GM19240 (cell line): Measurements from ENCODE around the gene DHRS1.

Experiments
- DNase-seq: peaks from one replicate; pipeline ENCODE4 v3.0.0; 2011; ENCODE audit warnings: low spot score; ENCODE audit not compliant: insufficient read length

Gene DHRS1

GRCh38 chr14:24309538-24310264 is 10.1 kb upstream of the DHRS1 start, which contains the start of gene LTB4R2:
Gene LTB4R2 (plus strand): TSS chr14:24310140. CDS start chr14:24310665, 525 bp downstream.
- no peak for DNase-seq

DNA sequence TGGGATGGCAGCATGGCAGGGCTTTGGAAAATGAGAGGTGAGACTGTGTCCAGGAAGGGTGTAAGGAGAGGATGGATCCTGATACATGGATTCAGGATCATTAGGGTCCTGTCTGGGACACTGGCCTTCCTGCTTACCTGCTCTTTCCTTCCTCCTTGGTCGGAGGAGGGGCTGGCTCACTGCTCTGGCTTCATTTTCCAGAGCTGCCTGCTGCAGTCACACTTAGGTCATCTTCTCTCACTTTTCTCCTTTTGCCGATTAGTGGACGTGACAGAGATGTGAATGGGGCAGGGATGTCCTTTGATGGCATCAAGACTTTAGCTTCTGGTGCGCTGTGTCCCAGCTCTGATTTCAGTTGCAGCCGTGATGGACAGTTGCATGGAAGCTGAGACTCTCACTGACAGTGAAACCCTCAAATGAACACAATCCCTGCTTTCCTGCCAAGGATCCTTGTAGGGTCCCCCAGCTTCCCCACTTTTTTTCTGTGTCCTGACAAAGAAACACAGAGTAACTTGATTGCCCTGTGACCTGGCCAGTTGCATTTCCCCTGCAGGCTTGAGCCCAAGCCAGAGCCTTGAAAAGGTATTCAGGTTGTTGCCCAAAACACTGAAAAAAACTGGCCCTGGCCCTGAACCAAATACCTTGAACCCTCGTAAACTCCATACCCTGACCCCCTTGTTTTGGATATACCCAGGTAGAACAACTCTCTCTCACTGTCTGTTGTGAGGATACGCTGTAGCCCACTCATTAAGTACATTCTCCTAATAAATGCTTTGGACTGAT is 9.0 kb upstream of the DHRS1 start:
- no peak for DNase-seq

GRCh38 chr14:24307575-24308341 is 8.2 kb upstream of the DHRS1 start, which contains the start of gene CIDEB:
Gene CIDEB (minus strand): TSS chr14:24307977. CDS start chr14:24307858, 119 bp downstream.
- peak; percentile 65 for DNase-seq

- no peak for DNase-seq
Observed at GRCh38 chr14:24307156-24307574, 7.6 kb upstream of the DHRS1 start.

GRCh38 chr14:24304019-24304387 is 4.4 kb upstream of the DHRS1 start:
- no peak for DNase-seq

- no peak for DNase-seq
Observed at GRCh38 chr14:24300326-24300980, 873 bp upstream of the DHRS1 start.

DNA sequence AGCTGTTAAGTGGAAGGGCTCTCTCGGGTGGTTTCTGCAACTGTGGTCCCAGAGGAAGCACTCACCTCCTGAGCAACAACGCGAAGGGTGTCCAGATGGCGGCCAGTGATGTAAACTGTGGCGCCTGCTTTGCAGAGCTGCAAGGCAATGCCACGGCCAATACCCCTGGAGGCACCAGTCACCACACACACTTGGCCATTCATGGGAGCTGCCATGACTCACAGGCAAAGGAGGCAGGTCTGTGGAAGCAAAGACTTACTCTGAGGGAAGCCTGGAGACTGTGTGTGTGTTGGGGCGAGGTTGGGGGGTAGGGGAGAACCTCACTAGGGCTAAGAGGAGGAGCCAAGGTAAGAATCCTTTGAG is 707 bp downstream of the DHRS1 start:
- no peak for DNase-seq

- DNase-seq = no peak
Observed at GRCh38 chr14:24297190-24297964, 2.2 kb downstream of the DHRS1 start.

- DNase-seq = peak; percentile 89
Observed at GRCh38 chr14:24296341-24297157, 3.0 kb downstream of the DHRS1 start.

DNA sequence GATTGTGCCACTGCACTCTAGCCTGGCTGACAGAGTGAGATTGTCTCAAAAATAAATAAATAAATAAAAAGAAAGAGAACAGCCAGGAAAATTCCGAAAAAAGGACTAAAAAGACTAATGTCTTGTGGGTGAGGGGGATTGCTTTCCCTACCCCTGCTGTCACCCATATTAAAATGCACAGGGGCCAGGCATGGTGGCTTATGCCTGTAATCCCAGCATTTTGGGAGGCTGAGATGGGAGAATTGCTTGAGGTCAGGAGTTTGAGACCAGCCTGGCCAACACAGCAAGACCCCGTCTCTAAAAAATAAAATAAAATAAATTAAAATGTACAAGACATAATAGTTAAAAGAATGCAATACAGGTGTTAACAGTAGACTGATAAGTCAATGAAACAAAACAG is 6.1 kb downstream of the DHRS1 start:
- DNase-seq = no peak

DNA sequence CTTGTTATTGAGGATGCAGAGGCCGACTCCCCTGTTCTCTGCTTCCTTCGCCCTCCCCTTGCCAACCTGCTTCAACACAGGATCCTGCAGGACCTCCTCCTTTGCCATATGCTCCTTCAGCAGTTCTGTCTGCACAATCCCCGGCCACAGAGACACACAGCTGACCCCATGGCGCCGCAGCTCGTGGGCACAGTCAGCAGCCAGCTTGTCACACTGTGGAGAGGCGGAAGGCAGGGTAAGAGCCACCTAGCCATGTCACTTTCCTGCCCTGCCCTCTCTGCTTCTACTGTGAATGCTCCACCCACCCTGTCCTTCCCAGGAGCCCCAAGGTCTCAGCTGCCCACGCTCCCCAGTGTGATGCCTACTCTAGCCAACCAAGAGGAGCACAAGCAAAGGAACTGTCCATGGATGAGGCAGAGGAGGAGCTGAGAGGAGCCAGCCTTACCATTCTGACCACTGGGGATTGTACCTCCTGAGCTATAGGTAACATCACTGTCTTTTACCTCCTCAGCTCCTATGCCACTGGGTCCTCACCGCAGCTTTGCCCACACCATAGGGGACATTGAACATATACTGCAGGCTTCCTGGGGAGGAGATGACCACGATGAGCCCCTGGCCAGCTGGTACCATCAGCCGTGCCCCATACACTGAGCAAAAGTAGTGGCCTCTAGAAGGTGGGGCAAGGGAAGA is 7.3 kb downstream of the DHRS1 start:
- DNase-seq = no peak

- no peak for DNase-seq
Observed at GRCh38 chr14:24291446-24292117, 8.0 kb downstream of the DHRS1 start.

GRCh38 chr14:24290746-24291145 is 8.8 kb downstream of the DHRS1 start:
- no peak for DNase-seq

DNA sequence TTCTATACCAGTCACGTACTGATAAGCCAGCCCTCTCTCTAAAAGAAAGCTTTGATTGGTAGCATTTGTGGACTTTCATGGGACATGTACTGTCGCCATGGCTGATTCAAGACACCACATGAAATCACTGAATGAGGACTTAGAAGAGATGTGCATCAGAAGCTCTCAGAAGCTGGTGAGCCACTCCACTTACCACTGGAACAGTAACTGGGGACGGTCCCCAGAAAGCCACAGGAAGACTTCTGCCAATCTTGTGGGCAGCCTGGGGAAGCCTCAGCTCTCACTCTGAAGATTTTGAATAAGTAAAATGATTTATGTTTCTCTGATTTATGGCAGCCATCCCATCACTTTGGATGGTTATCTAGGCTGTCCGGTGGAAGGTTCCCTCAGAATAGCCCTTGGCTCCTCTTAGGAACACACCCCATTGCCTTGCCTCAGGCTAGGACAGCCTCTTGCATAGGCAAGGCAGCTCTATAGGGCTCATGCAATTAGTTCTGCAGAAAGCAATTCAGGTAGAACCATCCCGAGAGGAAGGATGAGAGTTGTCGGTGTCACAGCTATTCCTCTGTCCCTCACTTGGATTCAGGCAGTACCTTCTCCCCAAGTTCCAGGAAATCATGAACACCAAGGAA is 9.8 kb downstream of the DHRS1 start:
- DNase-seq = no peak

GRCh38 chr14:24286996-24287395 is 12.6 kb downstream of the DHRS1 start:
- no peak for DNase-seq

DNA sequence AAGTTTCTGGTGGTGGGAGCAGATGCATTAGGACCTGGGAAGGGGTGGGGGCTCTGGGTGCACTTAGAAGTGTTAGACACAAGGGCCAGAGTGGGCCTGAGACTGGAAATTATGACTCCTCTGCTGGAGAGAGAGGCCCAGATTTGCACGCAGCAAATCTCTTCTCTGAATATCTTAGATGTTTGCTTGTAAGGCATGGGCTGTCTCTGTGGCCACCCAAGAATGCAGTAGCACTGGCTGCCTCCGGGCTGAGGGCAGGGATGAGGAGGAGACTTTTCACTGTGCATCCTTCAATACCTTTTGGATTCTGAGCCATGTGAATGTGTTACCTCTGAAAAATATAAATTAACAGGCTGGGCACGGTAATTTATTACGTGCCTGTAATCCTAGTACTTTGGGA is 14.2 kb downstream of the DHRS1 start:
- DNase-seq = no peak

DNA sequence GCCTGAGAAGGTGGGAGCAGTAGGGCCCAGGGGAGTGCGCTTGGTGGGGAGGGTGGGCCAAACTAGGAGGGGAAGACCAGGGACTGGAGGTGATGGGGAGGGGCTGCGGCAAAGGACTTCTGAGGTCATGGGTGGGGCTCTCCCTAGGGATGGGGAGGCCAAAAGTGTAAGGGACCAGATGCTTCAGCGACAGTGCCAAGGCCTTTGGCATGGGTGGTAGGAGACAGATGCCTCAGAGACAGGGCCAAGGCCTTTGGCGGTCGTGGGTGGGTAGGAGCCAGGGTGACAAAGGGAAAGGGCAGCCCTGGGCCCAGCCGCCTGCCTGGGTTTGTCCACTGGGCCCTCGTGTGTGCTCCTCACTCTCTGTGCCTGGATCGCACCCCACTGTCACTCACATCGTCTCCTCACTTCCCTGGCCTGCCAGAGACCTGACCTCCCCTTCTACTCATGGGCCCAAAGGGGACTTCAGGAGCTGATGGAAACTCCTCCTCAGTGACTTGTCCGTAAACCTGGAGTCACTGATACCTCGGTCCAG is 15.0 kb downstream of the DHRS1 start:
- no peak for DNase-seq
